GM12878 (cell line): ENCODE data around the gene AKR1B15. TPM values are rescaled to one million over a fixed set of nuclear protein-coding genes. Genes with fewer than 3 reads are reported as not detected.

ENCODE experiments used
- ATAC-seq: fragments of 200-7000 bp; cut with Tn5 transposase; 3 replicates; pipeline ENCODE4 v1.9.1; 2020; ENCODE audit warnings: mild to moderate bottlenecking, moderate library complexity
- BruUV-seq: library from RNA; stranded (reverse); fragments of 400-500 nt; replicated peaks from 2 replicates; lab custom pipeline; 2021; lab: Mats Ljungman, UMichigan
- CTCF ChIA-PET: fragments of 300-600 bp; sonication (Branson Sonifier 250); formaldehyde crosslinking; extraction: SDS; loops from one replicate; lab custom pipeline; 2021; ENCODE audit warnings: inconsistent platforms; lab: Yijun Ruan, JAX
- POLR2A ChIA-PET: fragments of 350-600 bp; formaldehyde crosslinking; extraction: SDS; loops from one replicate; lab custom pipeline; 2021; ENCODE audit warnings: inconsistent platforms; lab: Charles Lee
- RAD21 ChIA-PET: fragments of 300-600 bp; sonication (Branson Sonifier 250); formaldehyde crosslinking; loops from one replicate; lab custom pipeline; 2023; ENCODE audit warnings: antibody characterized with exemption; ENCODE audit not compliant: unreplicated experiment; lab: Charles Lee
- SMC1A ChIA-PET: fragments of 300-600 bp; sonication (Branson Sonifier 250); formaldehyde crosslinking; loops from one replicate; lab custom pipeline; 2023; ENCODE audit not compliant: unreplicated experiment, uncharacterized antibody; lab: Charles Lee
- DNase-seq: peaks from one replicate; pipeline ENCODE4 v3.0.0-alpha.2; 2011; ENCODE audit warnings: low read depth, low spot score
- FAIRE-seq: peaks from 3 replicates; lab custom pipeline; 2011; peaks lifted over from hg19 to GRCh38; lab: Jason Lieb, UNC
- H2AFZ ChIP-seq: 2 replicates; pipeline ENCODE4 v1.6.0; 2011; ENCODE audit warnings: low read depth, low read length, control low read depth; ENCODE audit not compliant: control insufficient read depth
- H3K27ac ChIP-seq: 2 replicates; pipeline ENCODE4 v1.5.1; 2011; ENCODE audit warnings: control low read depth; ENCODE audit not compliant: control insufficient read depth, insufficient read depth
- H3K27me3 ChIP-seq, 2 experiments: replicated peaks in 1 of 2; 2 replicates each; pipeline versions ENCODE4 v1.6.0 to v1.6.1; 2011; ENCODE audit warnings: low read length in 1 of 2; ENCODE audit not compliant: control insufficient read depth in 2 of 2, insufficient read depth in 2 of 2
- H3K36me3 ChIP-seq, 2 experiments: 2 replicates each; pipeline ENCODE4 v1.5.1; 2011; ENCODE audit warnings: low read length in 1 of 2; ENCODE audit not compliant: control insufficient read depth in 2 of 2, insufficient read depth in 2 of 2
- H3K4me1 ChIP-seq: 2 replicates; pipeline ENCODE4 v1.6.1; 2011; ENCODE audit warnings: mild to moderate bottlenecking, low read length, moderate library complexity, mixed read lengths; ENCODE audit not compliant: control insufficient read depth, insufficient read depth
- H3K4me2 ChIP-seq: 2 replicates; pipeline ENCODE4 v1.6.0; 2011; ENCODE audit warnings: control low read depth; ENCODE audit not compliant: control insufficient read depth, insufficient read depth
- H3K4me3 ChIP-seq: fragments of 200-600 bp; sonication (generic); 2 replicates; pipeline ENCODE4 v1.5.1; 2016
- H3K79me2 ChIP-seq: 2 replicates; pipeline ENCODE4 v1.6.0; 2011; ENCODE audit warnings: low read length; ENCODE audit not compliant: control insufficient read depth, insufficient read depth
- H3K9ac ChIP-seq: 2 replicates; pipeline ENCODE4 v1.8.0; 2011; ENCODE audit warnings: low read length, control low read depth, mixed read lengths; ENCODE audit not compliant: control insufficient read depth, insufficient read depth
- H3K9me3 ChIP-seq: replicated peaks from 3 replicates; pipeline ENCODE4 v1.5.1; 2011; ENCODE audit warnings: mild to moderate bottlenecking, low read length; ENCODE audit not compliant: control insufficient read depth, insufficient read depth
- H4K20me1 ChIP-seq: 2 replicates; pipeline ENCODE4 v1.6.0; 2011; ENCODE audit not compliant: control insufficient read depth, insufficient read depth
- ASH2L ChIP-seq: fragments of 300-600, 200-600 bp; sonication (generic); IDR thresholded peaks from 2 replicates; pipeline ENCODE4 v1.6.1; 2017; ENCODE audit warnings: low read depth, mild to moderate bottlenecking, borderline replicate concordance
- HDAC6 ChIP-seq: fragments of 200-600 bp; sonication (generic); IDR thresholded peaks from one replicate; pipeline ENCODE4 v1.8.0; 2017; ENCODE audit warnings: antibody characterized with exemption; ENCODE audit not compliant: unreplicated experiment
- RCOR1 ChIP-seq: conservative IDR thresholded peaks from 2 replicates; pipeline ENCODE4 v1.6.1; 2012; ENCODE audit warnings: low read depth, low read length, improper control_type of control experiment
- YBX1 ChIP-seq: fragments of 450-650 bp; IDR thresholded peaks from 2 replicates; pipeline ENCODE4 v1.6.1; 2016; ENCODE audit warnings: antibody characterized with exemption
- ZBTB33 ChIP-seq: fragments of 450-650 bp; IDR thresholded peaks from 2 replicates; pipeline ENCODE4 v1.6.1; 2017; ENCODE audit warnings: mild to moderate bottlenecking
- ZNF274 ChIP-seq: IDR thresholded peaks from one replicate; pipeline ENCODE4 v1.8.0; 2011; ENCODE audit not compliant: insufficient read length, insufficient read depth
- WGBS: methylation state at CpG from one replicate; pipeline ENCODE4 v1.1.6; 2016; ENCODE audit warnings: low lambda C conversion rate; ENCODE audit not compliant: insufficient replicate concordance, insufficient coverage; ENCODE audit errors: missing lambda C conversion rate; 5-methylcytosine and 5-hydroxymethylcytosine counted together
- in situ Hi-C: fragments of 300-500 bp; cut with MboI; formaldehyde crosslinking; loops from 9 replicates; pipeline ENCODE4 v1.14.3; 2018; ENCODE audit warnings: mixed read lengths
- intact Hi-C: fragments of 100-400 bp; cut with micrococcal nuclease; formaldehyde crosslinking; loops from one replicate; pipeline ENCODE4 v1.14.2; 2022; ENCODE audit not compliant: unreplicated experiment
- polyA plus RNA-seq, 11 experiments: library from polyadenylated mRNA; depleted of rRNA in 4 of 11; unstranded in 6 of 11; stranded (reverse) in 5 of 11; fragments of >200 nt; fragmentation: Nextera tagmentation in 4 of 11; fragmentation: Illumina TruSeq in 1 of 11; extraction: Ambion mirVana in 4 of 11; extraction: Trizol in 1 of 11; gene quantifications; 1 replicate in 1 of 11; 2 replicates in 10 of 11; pipeline versions ENCODE4 v1.2.1 to v1.2.3, GENCODE V29; 2011 to 2016; ENCODE audit warnings: inconsistent platforms in 2 of 11, missing spikeins in 2 of 11, low read depth in 1 of 11
- total RNA-seq, 4 experiments: library from RNA; depleted of rRNA in 3 of 4; stranded (reverse); fragments of >200 nt in 3 of 4; fragmentation: Illumina TruSeq in 1 of 4; extraction: Trizol in 1 of 4; gene quantifications; 2 replicates each; pipeline versions ENCODE4 v1.2.1 to v1.2.3, GENCODE V29; 2013 to 2021

AKR1B15 gene
- total and polyA plus RNA-seq, 10 of the 15 experiments (the other 5 are each of a cell fraction or from before 2014, with no cell fraction given), result 0.06 TPM; not detected in 9

- TF ChIP-seq ASH2L (no peak), ZBTB33 (no peak), YBX1 (no peak), HDAC6 (no peak), RCOR1 (no peak), ZNF274 (no peak)
- TF ChIP-seq, all 136 proteins: peak for 0
- in situ Hi-C loops, result no loop called here
- Histone ChIP-seq H3K4me1 (peaks cover 21% of the 10 kb centered on the region), H3K27ac (no peak overlapping the region), H3K9ac (no peak overlapping the region), H3K27me3 (no peaks in the 10 kb centered on the region), H3K4me2 (peak overlapping the region; percentile 96; the same call in 1 of the 2 replicates), H2AFZ (no peak overlapping the region; the same call in 1 of the 2 replicates), H3K9me3 (no peaks in the 10 kb centered on the region), H4K20me1 (no peaks in the 10 kb centered on the region), H3K36me3 (no peaks in the 10 kb centered on the region), H3K79me2 (no peaks in the 10 kb centered on the region), H3K4me3 (no peak overlapping the region)
- CTCF ChIA-PET, result interaction anchor here (0.7 to 3.8 kb wide), 22 partner anchors 8 to 978 kb away, joined by 3 to 50 read pairs (median 4); no protein-coding TSS in a partner anchor
- intact Hi-C loops, result loop anchor here (1.0 to 5.0 kb wide), 3 partner anchors 35 to 115 kb away; no protein-coding TSS in a partner anchor
- WGBS, result 0% methylated on average over 1 of the region's 1 CpG
- no peak for DNase-seq
- SMC1A ChIA-PET, result interaction anchor here (0.7 to 3.4 kb wide), 6 partner anchors 33 to 117 kb away, joined by 3 to 26 read pairs (median 3); no protein-coding TSS in a partner anchor
- no peak for FAIRE-seq
- RAD21 ChIA-PET, result interaction anchor here (1.5 to 2.3 kb wide), 3 partner anchors 33 to 114 kb away, joined by 4 to 30 read pairs (median 9); no protein-coding TSS in a partner anchor
- POLR2A ChIA-PET, result interaction anchor here (2.4 kb wide), 1 partner anchor 114 kb away, joined by 10 read pairs; no protein-coding TSS in a partner anchor
- BruUV-seq, result no TSS peak
- ATAC-seq, result no peak
Observed at GRCh38 chr7:134546955-134547354, 2.0 kb upstream of the AKR1B15 start.
